Measurements from ENCODE around the gene DPM3. TPM values are rescaled to one million over a fixed set of nuclear protein-coding genes. Genes with fewer than 3 reads are reported as not detected.
A peak's percentile ranks its signal among the peaks of the same experiment; 100 is the strongest.

The DPM3 gene
- total and polyA plus RNA-seq, 2 of the 13 experiments (the other 11 are each of a cell fraction or from before 2014, with no cell fraction given), result 23.2 to 53.4 TPM

GRCh38 chr1:155140630-155140953, 261 bp upstream of the DPM3 start:
- Histone ChIP-seq H4K20me1 (ENCODE audit: insufficient read depth, low read length) (no peaks in the 10 kb centered on the region), H3K9ac (ENCODE audit: insufficient read depth, low read depth, low read length) (peak overlapping the region; percentile 83; the same call in 1 of the 2 replicates), H3K27ac (ENCODE audit: extremely low read length, insufficient read depth, low read length) (no peak overlapping the region), H3K4me1 (ENCODE audit: insufficient read depth, low read length) (peaks cover 39% of the 10 kb centered on the region), H2AFZ (ENCODE audit: low read length) (peak overlapping the region; percentile 82), H3K4me2 (ENCODE audit: low read depth, low read length) (peak overlapping the region; percentile 96), H3K36me3 (replicated peaks in 1 of 2; ENCODE audit: control insufficient read depth in 1 of 2, insufficient read depth in 2 of 2, low read length in 2 of 2) (peaks cover 0 to 7% of the 10 kb centered on the region in 2 experiments; a peak in 1 of 5 replicates), H3K79me2 (ENCODE audit: insufficient read depth, low read length) (peaks cover 28% of the 10 kb centered on the region), H3K9me3 (ENCODE audit: low read length) (no peaks in the 10 kb centered on the region), H3K4me3 (replicated peaks in 1 of 3; ENCODE audit: insufficient read depth in 1 of 3, low read depth in 2 of 3, low read length in 3 of 3) (peak overlapping the region; percentile 67 to 97 (median 86); a peak in 5 of 6 replicates), H3K27me3 (ENCODE audit: control insufficient read depth in 1 of 2, insufficient read depth in 2 of 2, low read length in 2 of 2) (no peaks in the 10 kb centered on the region; a peak in 1 of 5 replicates)
- DNase-seq (ENCODE audit: low spot score) (no peak), FAIRE-seq (no peak), ATAC-seq (no peak)
- POLR2A ChIA-PET, result interaction anchor here (1.0 to 7.4 kb wide), 4 partner anchors 10 to 32 kb away, joined by 5 to 144 read pairs (median 8); partner anchors contain the start of genes EFNA1 and KRTCAP2
- BruUV-seq (replicated peaks), result no TSS peak
- CTCF ChIA-PET (ENCODE audit: low intra/inter-chr PET ratio, low total read pairs), result interaction anchor here (1.1 kb wide), 1 partner anchor 47 kb away, joined by 3 read pairs; no protein-coding TSS in a partner anchor
- intact Hi-C loops (cut with micrococcal nuclease; ENCODE audit: unreplicated experiment) (loop anchor here (1.0 kb wide), 1 partner anchor 46 kb away; no protein-coding TSS in a partner anchor), in situ Hi-C loops (cut with HindIII; ENCODE audit: extremely low pct_ligation_motif_present, low pct_unique_long_range_greater_than_20kb) (no loop called here)
- TF ChIP-seq CENPBD1 (CRISPR knock-in tag; IDR thresholded peaks at IDR 0.05; ENCODE audit: borderline replicate concordance, low read depth) (0 out of 2 replicates have a peak, but pooled peaks have one; percentile 79), CAMTA2 (CRISPR knock-in tag; IDR thresholded peaks at IDR 0.05; ENCODE audit: borderline replicate concordance) (0 out of 2 replicates have a peak, but pooled peaks have one; percentile 13), ZNF513 (CRISPR knock-in tag; conservative IDR thresholded peaks at IDR 0.05) (no peak), PREB (CRISPR knock-in tag; IDR thresholded peaks at IDR 0.05) (no peak), SP4 (CRISPR knock-in tag; IDR thresholded peaks at IDR 0.05) (0 out of 2 replicates have a peak, but pooled peaks have one; percentile 45), ZNF614 (CRISPR knock-in tag; IDR thresholded peaks at IDR 0.05; ENCODE audit: borderline replicate concordance) (0 out of 2 replicates have a peak, but pooled peaks have one; percentile 9), ZNF329 (CRISPR knock-in tag; IDR thresholded peaks at IDR 0.05; ENCODE audit: low read depth) (0 out of 2 replicates have a peak, but pooled peaks have one; percentile 16), NRL (CRISPR knock-in tag; IDR thresholded peaks at IDR 0.05; ENCODE audit: borderline replicate concordance) (0 out of 2 replicates have a peak, but pooled peaks have one; percentile 38), ZNF891 (CRISPR knock-in tag; IDR thresholded peaks at IDR 0.05) (peak; percentile 14; the same call in 1 of the 2 replicates), ZNF800 (CRISPR knock-in tag; IDR thresholded peaks at IDR 0.05) (0 out of 2 replicates have a peak, but pooled peaks have one; percentile 41), GLI4 (CRISPR knock-in tag; IDR thresholded peaks at IDR 0.05; ENCODE audit: borderline replicate concordance) (0 out of 2 replicates have a peak, but pooled peaks have one; percentile 24), HDAC2 (CRISPR knock-in tag; IDR thresholded peaks at IDR 0.05) (peak; percentile 7; the same call in 1 of the 2 replicates), ZNF777 (CRISPR knock-in tag; IDR thresholded peaks at IDR 0.05) (no peak), TFAP4 (IDR thresholded peaks at IDR 0.05; ENCODE audit: borderline replicate concordance, low read depth) (0 out of 2 replicates have a peak, but pooled peaks have one; percentile 2)
- WGBS (ENCODE audit: low lambda C conversion rate), result 10% methylated on average over 9 of the region's 11 CpGs
